Activated CD4-positive, alpha-beta T cell treated with anti-CD3 and anti-CD28 coated beads, Interleukin-2, amount 10 ng/mL, durations not matched to agents 24 days and 14 days (primary cell): ENCODE results near the gene OR2W3. TPM values are rescaled to one million over a fixed set of nuclear protein-coding genes. Genes with fewer than 3 reads are reported as not detected.

Experiments used
- DNase-seq: peaks from one replicate; pipeline ENCODE4 v3.0.0; 2022
- H3K27ac Mint-ChIP-seq: one replicate; pipeline ENCODE4 v1.8.0; 2022; ENCODE audit warnings: mild to moderate bottlenecking, mixed read lengths
- H3K27me3 Mint-ChIP-seq: one replicate; pipeline ENCODE4 v1.8.0; 2022; ENCODE audit warnings: mixed read lengths
- H3K36me3 Mint-ChIP-seq: one replicate; pipeline ENCODE4 v1.8.0; 2022; ENCODE audit warnings: low read depth, mild to moderate bottlenecking, mixed read lengths
- H3K4me1 Mint-ChIP-seq: one replicate; pipeline ENCODE4 v1.8.0; 2021; ENCODE audit warnings: mixed read lengths
- H3K4me3 Mint-ChIP-seq: one replicate; pipeline ENCODE4 v1.8.0; 2022; ENCODE audit warnings: mild to moderate bottlenecking, moderate library complexity, mixed read lengths
- H3K9me3 Mint-ChIP-seq: one replicate; pipeline ENCODE4 v1.8.0; 2021; ENCODE audit warnings: mixed read lengths
- intact Hi-C: fragments of 100-400 bp; cut with micrococcal nuclease; formaldehyde crosslinking; loops from one replicate; pipeline ENCODE4 v1.15.1; 2023
- total RNA-seq: library from RNA; stranded (reverse); gene quantifications from 2 replicates; pipeline ENCODE4 v1.2.3, GENCODE V29; 2022

The OR2W3 gene
- total RNA-seq, 1 donor from 2014 or later: not detected

GRCh38 chr1:247895976-247896375 is 589 bp downstream of the OR2W3 start:
- no peaks in the 10 kb centered on the region for H3K4me1 Mint-ChIP-seq
- no peaks in the 10 kb centered on the region for H3K27me3 Mint-ChIP-seq
- no peak overlapping the region for H3K27ac Mint-ChIP-seq
- DNase-seq: no peak
- no peaks in the 10 kb centered on the region for H3K36me3 Mint-ChIP-seq
- intact Hi-C loops: no loop called here
- no peak overlapping the region for H3K4me3 Mint-ChIP-seq
- no peaks in the 10 kb centered on the region for H3K9me3 Mint-ChIP-seq

DNA sequence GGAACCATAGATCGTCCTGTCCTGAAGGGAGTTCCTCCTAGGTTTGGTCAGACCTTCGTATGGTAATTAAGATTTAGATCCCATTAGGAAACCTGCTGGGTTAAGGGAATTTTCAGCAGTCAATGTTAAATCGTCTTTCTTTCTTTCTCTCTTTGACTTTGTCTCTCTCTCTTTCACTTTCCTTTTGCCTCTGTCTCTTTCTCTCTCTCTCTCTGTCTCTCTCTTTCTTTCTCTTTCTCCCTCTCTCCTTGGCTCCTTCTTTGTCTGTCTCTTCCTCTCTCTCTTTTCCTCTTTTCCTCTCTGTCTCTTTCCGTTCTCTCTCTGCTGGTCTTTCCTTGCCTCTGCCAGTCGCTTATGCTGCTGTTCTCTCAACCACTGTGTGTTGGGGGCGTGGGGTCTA is 8.7 kb downstream of the OR2W3 start:
- DNase-seq: no peak
- no peaks in the 10 kb centered on the region for H3K36me3 Mint-ChIP-seq
- peaks cover 5% of the 10 kb centered on the region for H3K27me3 Mint-ChIP-seq
- peak overlapping the region; percentile 2 for H3K4me3 Mint-ChIP-seq
- H3K27ac Mint-ChIP-seq: no peak overlapping the region
- H3K4me1 Mint-ChIP-seq: peaks cover 23% of the 10 kb centered on the region
- peaks cover 6% of the 10 kb centered on the region for H3K9me3 Mint-ChIP-seq
- intact Hi-C loops: loop anchor here (10.0 kb wide), 1 partner anchor 499 kb away; no protein-coding TSS in a partner anchor

- Mint-ChIP-seq H3K27me3 (peaks cover 5% of the 10 kb centered on the region), H3K27ac (no peak overlapping the region), H3K36me3 (no peaks in the 10 kb centered on the region), H3K9me3 (peaks cover 8% of the 10 kb centered on the region), H3K4me3 (no peak overlapping the region), H3K4me1 (peaks cover 23% of the 10 kb centered on the region)
- intact Hi-C loops: loop anchor here (5.0 to 10.0 kb wide), 2 partner anchors 48 to 500 kb away; partner anchors contain the start of gene TRIM58
- no peak for DNase-seq
Measured at GRCh38 chr1:247905181-247905580, 9.8 kb downstream of the OR2W3 start.

DNA sequence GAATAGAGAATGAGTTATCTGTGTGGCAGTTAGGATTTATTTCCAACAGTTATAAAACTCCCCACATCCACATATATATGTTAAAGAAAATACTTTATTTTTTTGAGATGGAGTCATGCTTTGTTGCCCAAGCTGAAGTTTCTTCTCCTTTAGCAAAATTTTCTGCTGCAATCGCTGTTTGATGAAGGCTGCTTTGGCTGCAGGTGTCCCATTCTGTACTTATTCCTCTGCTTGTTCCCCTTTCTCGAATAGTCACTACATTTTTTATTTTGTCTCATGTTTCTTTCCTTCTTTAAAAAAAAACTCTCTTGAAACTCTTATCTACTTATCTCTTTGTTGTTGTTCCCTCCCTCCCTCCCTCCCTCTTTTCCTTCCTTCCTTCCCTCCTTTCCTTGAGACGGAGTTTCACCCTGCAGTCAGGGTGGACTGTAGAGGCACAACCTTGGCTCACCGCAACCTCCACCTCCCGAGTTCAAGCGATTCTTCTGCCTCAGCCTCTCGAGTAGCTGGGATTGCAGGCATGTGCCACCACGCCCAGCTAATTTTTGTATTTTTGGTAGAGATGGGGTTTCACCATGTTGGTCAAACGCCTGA is 10.6 kb downstream of the OR2W3 start:
- Mint-ChIP-seq H3K9me3 (peaks cover 10% of the 10 kb centered on the region), H3K4me1 (peaks cover 23% of the 10 kb centered on the region), H3K36me3 (no peaks in the 10 kb centered on the region), H3K27me3 (peaks cover 5% of the 10 kb centered on the region), H3K27ac (peak overlapping the region; percentile 90), H3K4me3 (peak overlapping the region; percentile 80)
- intact Hi-C loops: loop anchor here (5.0 to 10.0 kb wide), 2 partner anchors 49 to 501 kb away; partner anchors contain the start of gene TRIM58
- DNase-seq: no peak

- peaks cover 23% of the 10 kb centered on the region for H3K4me1 Mint-ChIP-seq
- peak; percentile 58 for DNase-seq
- peaks cover 5% of the 10 kb centered on the region for H3K27me3 Mint-ChIP-seq
- peak overlapping the region; percentile 80 for H3K4me3 Mint-ChIP-seq
- H3K36me3 Mint-ChIP-seq: no peaks in the 10 kb centered on the region
- H3K27ac Mint-ChIP-seq: peak overlapping the region; percentile 90
- peaks cover 10% of the 10 kb centered on the region for H3K9me3 Mint-ChIP-seq
- intact Hi-C loops: loop anchor here (5.0 to 10.0 kb wide), 2 partner anchors 49 to 502 kb away; partner anchors contain the start of gene TRIM58
Measured at GRCh38 chr1:247906504-247907047, 11.2 kb downstream of the OR2W3 start.

GRCh38 chr1:247908766-247909165 is 13.4 kb downstream of the OR2W3 start:
- Mint-ChIP-seq H3K27ac (no peak overlapping the region), H3K36me3 (no peaks in the 10 kb centered on the region), H3K4me3 (no peak overlapping the region), H3K9me3 (peaks cover 10% of the 10 kb centered on the region), H3K27me3 (peaks cover 4% of the 10 kb centered on the region), H3K4me1 (peaks cover 23% of the 10 kb centered on the region)
- intact Hi-C loops: loop anchor here (5.0 to 10.0 kb wide), 2 partner anchors 51 to 504 kb away; partner anchors contain the start of gene TRIM58
- no peak for DNase-seq

DNA sequence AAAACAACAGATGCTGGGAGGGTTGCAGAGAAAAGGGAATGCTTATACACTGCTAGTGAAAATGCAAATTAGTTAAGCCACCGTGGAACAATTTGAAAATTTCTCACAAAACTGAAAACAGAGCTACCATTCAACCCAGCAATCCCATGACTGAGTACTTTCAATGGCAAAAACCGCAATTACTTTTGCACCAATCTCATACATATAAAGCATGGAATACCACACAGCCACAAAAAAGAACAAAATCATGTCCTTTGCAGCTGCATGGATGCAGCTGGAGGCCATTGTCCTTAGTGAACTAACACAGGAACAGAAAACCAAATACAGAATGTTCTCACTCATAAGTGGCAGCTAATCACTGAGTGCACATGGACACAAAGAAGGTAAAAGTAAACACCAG is 18.4 kb downstream of the OR2W3 start:
- Mint-ChIP-seq H3K4me1 (no peaks in the 10 kb centered on the region), H3K4me3 (no peak overlapping the region), H3K36me3 (no peaks in the 10 kb centered on the region), H3K27me3 (no peaks in the 10 kb centered on the region), H3K9me3 (peaks cover 4% of the 10 kb centered on the region), H3K27ac (no peak overlapping the region)
- intact Hi-C loops: no loop called here
- DNase-seq: no peak

DNA sequence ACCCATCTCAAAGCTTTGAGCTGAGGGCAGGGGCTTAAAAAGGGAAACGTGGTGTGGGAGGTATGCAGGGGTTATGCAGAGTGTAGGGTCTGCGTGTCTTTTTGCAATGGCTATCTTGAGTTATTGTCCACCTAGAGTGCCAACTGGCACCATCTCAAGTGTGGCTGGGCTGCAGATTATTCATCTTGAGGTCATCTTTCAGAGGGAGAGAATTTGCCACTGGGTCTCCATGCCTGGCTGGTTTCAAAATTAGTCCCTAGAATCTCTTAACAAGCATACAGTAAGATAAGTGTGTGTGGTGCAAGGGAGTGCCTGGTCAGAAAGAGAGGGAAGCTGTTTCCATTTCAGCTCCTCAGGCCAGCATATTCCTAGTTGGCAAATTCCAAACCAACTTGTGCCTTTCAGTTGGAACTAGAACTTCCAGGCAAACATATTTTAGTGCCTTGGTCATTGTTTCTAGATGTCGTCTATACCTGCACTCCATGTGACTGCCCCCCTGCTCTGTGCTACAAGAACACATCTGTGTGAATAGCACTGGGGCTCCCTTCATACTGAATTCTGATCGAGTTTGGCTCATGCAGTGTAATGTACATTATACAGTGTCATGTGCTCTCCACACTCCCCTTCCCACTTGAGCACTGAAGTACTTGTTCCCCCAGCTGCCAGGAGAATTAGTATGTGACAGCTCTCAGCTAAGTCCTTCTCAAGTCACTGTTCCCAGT is 19.7 kb downstream of the OR2W3 start:
- peaks cover 2% of the 10 kb centered on the region for H3K9me3 Mint-ChIP-seq
- H3K4me3 Mint-ChIP-seq: no peak overlapping the region
- H3K4me1 Mint-ChIP-seq: no peaks in the 10 kb centered on the region
- H3K27ac Mint-ChIP-seq: no peak overlapping the region
- intact Hi-C loops: no loop called here
- no peaks in the 10 kb centered on the region for H3K27me3 Mint-ChIP-seq
- no peaks in the 10 kb centered on the region for H3K36me3 Mint-ChIP-seq
- DNase-seq: no peak

DNA sequence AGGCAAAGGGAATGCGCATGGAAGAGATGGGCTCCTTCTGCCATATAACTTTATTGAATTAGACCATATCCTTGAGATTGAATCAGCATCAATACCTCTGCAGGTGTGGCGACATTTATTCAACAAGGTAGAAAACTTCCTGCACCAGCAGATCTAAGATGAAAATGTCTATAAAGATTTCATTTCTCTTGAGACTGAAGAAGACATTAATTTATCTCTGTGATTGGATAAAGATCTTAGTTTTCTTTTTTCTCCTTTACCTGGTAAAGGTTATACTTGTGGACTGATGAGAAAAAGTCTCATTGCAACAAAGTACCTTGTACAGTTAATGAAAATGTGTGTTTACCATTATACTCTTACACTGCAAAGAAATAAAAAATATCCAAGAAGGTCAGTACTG is 24.6 kb downstream of the OR2W3 start, which contains the start of gene OR2T8:
TSS of gene OR2T8 (plus strand) at position 301 of the 400 bp plus-strand sequence. CDS start 766 bp downstream, outside the sequence.
- Mint-ChIP-seq H3K4me1 (no peaks in the 10 kb centered on the region), H3K36me3 (no peaks in the 10 kb centered on the region), H3K27ac (no peak within 1 kb of the TSS), H3K9me3 (no peaks in the 10 kb centered on the region), H3K4me3 (no peak within 1 kb of the TSS), H3K27me3 (no peaks in the 10 kb centered on the region)
- no peak for DNase-seq
- intact Hi-C loops: no loop called here

DNA sequence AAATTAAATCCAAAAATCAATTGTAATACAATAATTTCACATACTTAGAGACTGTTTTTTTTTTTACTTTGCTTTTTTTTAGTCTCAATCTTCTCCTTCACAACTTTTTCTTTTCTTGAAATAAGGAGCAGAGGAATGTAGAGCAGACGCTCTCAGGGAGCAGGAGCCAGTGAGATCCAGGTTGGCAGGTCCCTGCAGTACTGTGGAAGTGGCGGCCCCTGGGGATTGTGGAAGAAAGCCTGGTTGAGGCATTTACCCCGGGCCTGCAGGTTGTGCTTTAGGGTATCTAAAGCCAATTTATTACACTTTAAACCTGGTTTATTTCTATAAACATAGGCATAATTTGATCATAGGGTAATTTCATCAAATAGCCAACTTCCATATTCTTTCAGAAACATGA is 28.6 kb downstream of the OR2W3 start:
- Mint-ChIP-seq H3K4me3 (no peak overlapping the region), H3K27ac (no peak overlapping the region), H3K27me3 (no peaks in the 10 kb centered on the region), H3K9me3 (no peaks in the 10 kb centered on the region), H3K36me3 (no peaks in the 10 kb centered on the region), H3K4me1 (no peaks in the 10 kb centered on the region)
- no peak for DNase-seq
- intact Hi-C loops: no loop called here

- Mint-ChIP-seq H3K27ac (no peak within 1 kb of the TSS), H3K27me3 (no peaks in the 10 kb centered on the region), H3K9me3 (no peaks in the 10 kb centered on the region), H3K36me3 (no peaks in the 10 kb centered on the region), H3K4me1 (no peaks in the 10 kb centered on the region), H3K4me3 (no peak within 1 kb of the TSS)
- intact Hi-C loops: no loop called here
- DNase-seq: no peak
Measured at GRCh38 chr1:247924868-247925267, 29.5 kb downstream of the OR2W3 start, which contains the start of gene OR2AJ1. Gene OR2AJ1, plus strand, starts transcription at chr1:247924889. Its CDS starts 8,880 bp downstream, at chr1:247933769.

DNA sequence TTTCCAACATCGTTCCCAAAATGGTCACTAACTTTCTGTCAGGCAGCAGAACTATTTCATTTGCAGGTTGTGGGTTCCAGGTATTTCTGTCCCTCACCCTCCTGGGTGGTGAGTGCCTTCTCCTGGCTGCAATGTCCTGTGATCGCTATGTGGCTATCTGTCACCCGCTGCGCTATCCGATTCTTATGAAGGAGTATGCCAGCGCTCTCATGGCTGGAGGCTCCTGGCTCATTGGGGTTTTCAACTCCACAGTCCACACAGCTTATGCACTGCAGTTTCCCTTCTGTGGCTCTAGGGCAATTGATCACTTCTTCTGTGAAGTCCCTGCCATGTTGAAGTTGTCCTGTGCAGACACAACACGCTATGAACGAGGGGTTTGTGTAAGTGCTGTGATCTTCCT is 38.6 kb downstream of the OR2W3 start:
- Mint-ChIP-seq H3K27me3 (no peaks in the 10 kb centered on the region), H3K4me3 (no peak overlapping the region), H3K9me3 (no peaks in the 10 kb centered on the region), H3K27ac (no peak overlapping the region), H3K36me3 (no peaks in the 10 kb centered on the region), H3K4me1 (no peaks in the 10 kb centered on the region)
- no peak for DNase-seq
- intact Hi-C loops: no loop called here

DNA sequence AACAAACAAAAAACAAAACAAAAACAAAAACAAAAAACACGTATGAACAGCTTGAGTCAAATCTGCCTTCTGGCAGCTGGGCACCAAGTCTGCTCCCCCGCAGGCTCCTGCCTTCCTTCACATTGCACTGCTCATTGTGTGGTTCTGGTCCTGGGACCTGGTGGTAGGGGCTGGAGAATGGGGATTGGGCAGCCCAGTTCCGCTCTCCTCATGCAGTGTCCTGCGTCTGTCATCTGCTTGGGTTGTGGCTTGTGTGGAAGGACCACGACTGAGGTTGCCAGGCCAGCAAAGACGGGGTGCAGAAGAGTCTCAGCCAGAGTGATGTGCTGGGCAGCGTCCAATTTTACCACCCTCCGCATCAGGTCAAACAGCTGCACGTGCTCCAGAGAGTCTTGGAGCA is 40.4 kb downstream of the OR2W3 start:
- intact Hi-C loops: no loop called here
- Mint-ChIP-seq H3K9me3 (no peaks in the 10 kb centered on the region), H3K27ac (no peak overlapping the region), H3K4me3 (no peak overlapping the region), H3K4me1 (no peaks in the 10 kb centered on the region), H3K27me3 (peaks cover 2% of the 10 kb centered on the region), H3K36me3 (no peaks in the 10 kb centered on the region)
- DNase-seq: no peak

GRCh38 chr1:247936415-247936814 is 41.0 kb downstream of the OR2W3 start:
- Mint-ChIP-seq H3K27me3 (peaks cover 2% of the 10 kb centered on the region), H3K4me1 (no peaks in the 10 kb centered on the region), H3K9me3 (no peaks in the 10 kb centered on the region), H3K4me3 (no peak overlapping the region), H3K36me3 (no peaks in the 10 kb centered on the region), H3K27ac (no peak overlapping the region)
- intact Hi-C loops: no loop called here
- DNase-seq: no peak
